ENCODE results near the gene SENP1. TPM values are rescaled to one million over a fixed set of nuclear protein-coding genes. Genes with fewer than 3 reads are reported as not detected.

The SENP1 gene
- total and polyA plus RNA-seq, 2 of the 4 experiments (the other 2 are of a cell fraction), result 7.2 to 25.3 TPM

DNA sequence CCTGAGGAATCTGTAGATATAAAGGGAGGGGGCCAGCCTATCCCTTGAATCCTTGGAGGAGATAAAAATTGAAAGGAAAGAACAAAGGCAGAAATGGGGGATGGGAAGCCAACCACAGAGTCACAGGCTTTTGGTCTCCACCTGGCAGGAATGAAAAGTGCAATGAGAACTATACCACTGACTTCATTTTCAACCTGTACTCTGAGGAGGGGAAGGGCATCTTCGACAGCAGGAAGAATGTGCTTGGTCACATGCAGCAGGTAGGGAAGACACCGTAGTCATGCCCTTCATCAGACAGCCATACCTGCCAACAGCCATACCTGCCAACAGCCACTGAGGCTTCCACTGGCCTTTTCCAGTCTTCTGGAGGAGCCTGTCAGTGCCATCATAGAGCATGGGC lies 38.0 kb upstream of the SENP1 start:
- Histone ChIP-seq H3K9me3 (ENCODE audit: control insufficient read depth, insufficient read depth, low read length) (no peaks in the 10 kb centered on the region), H3K36me3 (ENCODE audit: control insufficient read depth, insufficient read depth, low read length) (peaks cover 48% of the 10 kb centered on the region), H3K4me3 (ENCODE audit: insufficient read depth, low read depth, low read length) (no peak overlapping the region), H2AK5ac (ENCODE audit: low read depth, low read length) (no peak overlapping the region), H3K23ac (ENCODE audit: low read depth, low read length) (no peak overlapping the region), H2BK15ac (ENCODE audit: low read depth, low read length) (no peak overlapping the region), H3K4me1 (ENCODE audit: control insufficient read depth, insufficient read depth, low read length) (no peaks in the 10 kb centered on the region; the same call in 1 of the 2 replicates), H3K14ac (replicated peaks; ENCODE audit: low read depth, low read length) (no peak overlapping the region), H4K91ac (ENCODE audit: insufficient read depth, low read depth, low read length) (no peak overlapping the region), H3K79me1 (ENCODE audit: low read depth in 1 of 2, low read length in 2 of 2) (no peaks in the 10 kb centered on the region), H4K20me1 (ENCODE audit: insufficient read depth, low read length) (no peaks in the 10 kb centered on the region), H2AFZ (replicated peaks; ENCODE audit: low read length, poor library complexity) (no peak overlapping the region), H3K18ac (ENCODE audit: low read depth, low read length) (no peak overlapping the region), H2BK120ac (ENCODE audit: low read depth, low read length) (no peak overlapping the region), H3K4ac (ENCODE audit: low read depth, low read length) (no peak overlapping the region), H4K8ac (ENCODE audit: low read depth in 2 of 2, low read length in 2 of 2) (no peak overlapping the region), H4K5ac (ENCODE audit: low read depth, low read length) (no peak overlapping the region), H3K27me3 (ENCODE audit: control insufficient read depth, insufficient read depth, low read length) (no peaks in the 10 kb centered on the region), H3K9ac (ENCODE audit: low read depth, low read length) (no peak overlapping the region), H3K4me2 (ENCODE audit: low read depth, low read length) (no peak overlapping the region), H3K9me1 (ENCODE audit: insufficient read depth, low read length) (no peaks in the 10 kb centered on the region; the same call in 1 of the 2 replicates), H2AK9ac (replicated peaks; ENCODE audit: low read depth, low read length, poor library complexity) (no peak overlapping the region), H3K27ac (ENCODE audit: insufficient read depth, low read length) (no peak overlapping the region), H3K56ac (ENCODE audit: extremely low read depth, insufficient read depth, low read length) (no peak overlapping the region), H2BK20ac (ENCODE audit: low read depth, low read length) (no peak overlapping the region), H2BK5ac (ENCODE audit: low read depth, low read length, poor library complexity, severe bottlenecking) (no peak overlapping the region)
- dilution Hi-C loops (cut with HindIII; ENCODE audit: low sequenced_read_pairs, unreplicated experiment) (no loop called here), in situ Hi-C loops (cut with MboI; ENCODE audit: low sequenced_read_pairs) (loop anchor here (10.0 kb wide), 1 partner anchor 419 kb away; the partner anchor contains the start of gene ENDOU), intact Hi-C loops (cut with micrococcal nuclease) (no loop called here)
- DNase-seq (no peak), ATAC-seq (ENCODE audit: low read depth) (no peak)
- no TSS peak for BruUV-seq (replicated peaks)
- ChIA-PET CTCF (no interaction called here), POLR2A (ENCODE audit: unreplicated experiment) (no interaction called here)
- TF ChIP-seq MAZ (IDR thresholded peaks at IDR 0.05; ENCODE audit: borderline replicate concordance, low read depth, low read length) (no peak), CHD1 (IDR thresholded peaks at IDR 0.05; ENCODE audit: low read depth, low read length) (no peak), NFE2L2 (IDR thresholded peaks at IDR 0.05; ENCODE audit: low read depth, low read length) (no peak), MAFK (IDR thresholded peaks at IDR 0.05; ENCODE audit: low read depth, low read length) (no peak)
- TF ChIP-seq, protein P1, sequence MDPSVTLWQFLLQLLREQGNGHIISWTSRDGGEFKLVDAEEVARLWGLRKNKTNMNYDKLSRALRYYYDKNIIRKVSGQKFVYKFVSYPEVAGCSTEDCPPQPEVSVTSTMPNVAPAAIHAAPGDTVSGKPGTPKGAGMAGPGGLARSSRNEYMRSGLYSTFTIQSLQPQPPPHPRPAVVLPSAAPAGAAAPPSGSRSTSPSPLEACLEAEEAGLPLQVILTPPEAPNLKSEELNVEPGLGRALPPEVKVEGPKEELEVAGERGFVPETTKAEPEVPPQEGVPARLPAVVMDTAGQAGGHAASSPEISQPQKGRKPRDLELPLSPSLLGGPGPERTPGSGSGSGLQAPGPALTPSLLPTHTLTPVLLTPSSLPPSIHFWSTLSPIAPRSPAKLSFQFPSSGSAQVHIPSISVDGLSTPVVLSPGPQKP (IDR thresholded peaks at IDR 0.05; ENCODE audit: borderline replicate concordance, low read depth, low read length), result no peak
- TF ChIP-seq, protein P2, sequence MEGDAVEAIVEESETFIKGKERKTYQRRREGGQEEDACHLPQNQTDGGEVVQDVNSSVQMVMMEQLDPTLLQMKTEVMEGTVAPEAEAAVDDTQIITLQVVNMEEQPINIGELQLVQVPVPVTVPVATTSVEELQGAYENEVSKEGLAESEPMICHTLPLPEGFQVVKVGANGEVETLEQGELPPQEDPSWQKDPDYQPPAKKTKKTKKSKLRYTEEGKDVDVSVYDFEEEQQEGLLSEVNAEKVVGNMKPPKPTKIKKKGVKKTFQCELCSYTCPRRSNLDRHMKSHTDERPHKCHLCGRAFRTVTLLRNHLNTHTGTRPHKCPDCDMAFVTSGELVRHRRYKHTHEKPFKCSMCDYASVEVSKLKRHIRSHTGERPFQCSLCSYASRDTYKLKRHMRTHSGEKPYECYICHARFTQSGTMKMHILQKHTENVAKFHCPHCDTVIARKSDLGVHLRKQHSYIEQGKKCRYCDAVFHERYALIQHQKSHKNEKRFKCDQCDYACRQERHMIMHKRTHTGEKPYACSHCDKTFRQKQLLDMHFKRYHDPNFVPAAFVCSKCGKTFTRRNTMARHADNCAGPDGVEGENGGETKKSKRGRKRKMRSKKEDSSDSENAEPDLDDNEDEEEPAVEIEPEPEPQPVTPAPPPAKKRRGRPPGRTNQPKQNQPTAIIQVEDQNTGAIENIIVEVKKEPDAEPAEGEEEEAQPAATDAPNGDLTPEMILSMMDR (conservative IDR thresholded peaks at IDR 0.05; ENCODE audit: low read depth, low read length), result no peak
- TF ChIP-seq, protein P3, sequence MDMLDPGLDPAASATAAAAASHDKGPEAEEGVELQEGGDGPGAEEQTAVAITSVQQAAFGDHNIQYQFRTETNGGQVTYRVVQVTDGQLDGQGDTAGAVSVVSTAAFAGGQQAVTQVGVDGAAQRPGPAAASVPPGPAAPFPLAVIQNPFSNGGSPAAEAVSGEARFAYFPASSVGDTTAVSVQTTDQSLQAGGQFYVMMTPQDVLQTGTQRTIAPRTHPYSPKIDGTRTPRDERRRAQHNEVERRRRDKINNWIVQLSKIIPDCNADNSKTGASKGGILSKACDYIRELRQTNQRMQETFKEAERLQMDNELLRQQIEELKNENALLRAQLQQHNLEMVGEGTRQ (IDR thresholded peaks at IDR 0.05; ENCODE audit: low read depth, low read length), result no peak
- no CpG with 5 or more reads among the region's 2 CpGs for WGBS, 2 experiments (ENCODE audit: extremely low coverage in 2 of 2, insufficient read length in 1 of 2)

All from IMR-90 (cell line).